WTC11 (cell line): ENCODE results near the gene PHKA2. TPM values are rescaled to one million over a fixed set of nuclear protein-coding genes. Genes with fewer than 3 reads are reported as not detected.

Source experiments
- ATAC-seq: fragments of 200-7000 bp; cut with Tn5 transposase; 2 replicates; pipeline ENCODE4 v1.10.0; 2021; ENCODE audit warnings: mild to moderate bottlenecking, moderate library complexity
- CTCF ChIA-PET: fragments of 300-600 bp; sonication (Branson Sonifier 250); formaldehyde crosslinking; loops from one replicate; lab custom pipeline; 2021; ENCODE audit warnings: antibody characterized with exemption; lab: Charles Lee
- POLR2A ChIA-PET: fragments of 350-600 bp; sonication (Branson Sonifier 250); formaldehyde crosslinking; loops from one replicate; lab custom pipeline; 2021; ENCODE audit warnings: antibody characterized with exemption; lab: Charles Lee
- DNase-seq: peaks from one replicate; pipeline ENCODE4 v3.0.0; 2021; ENCODE audit warnings: low spot score
- H3K27ac Mint-ChIP-seq: 2 replicates; pipeline ENCODE4 v1.8.0; 2021; ENCODE audit warnings: mixed read lengths
- H3K27me3 Mint-ChIP-seq: 2 replicates; pipeline ENCODE4 v1.8.0; 2021; ENCODE audit warnings: low read depth, mild to moderate bottlenecking, moderate library complexity, mixed read lengths
- H3K36me3 Mint-ChIP-seq: 2 replicates; pipeline ENCODE4 v1.8.0; 2021; ENCODE audit warnings: mixed read lengths
- H3K4me1 Mint-ChIP-seq: 2 replicates; pipeline ENCODE4 v1.8.0; 2022; ENCODE audit warnings: mixed read lengths
- H3K4me3 Mint-ChIP-seq: 2 replicates; pipeline ENCODE4 v1.8.0; 2021; ENCODE audit warnings: mild to moderate bottlenecking, moderate library complexity, mixed read lengths
- H3K9me3 Mint-ChIP-seq: 2 replicates; pipeline ENCODE4 v1.8.0; 2021; ENCODE audit warnings: mixed read lengths
- AFF4 ChIP-seq: sonication (generic); formaldehyde crosslinking; IDR thresholded peaks from 2 replicates; pipeline ENCODE4 v1.8.1; 2023; ENCODE audit warnings: mild to moderate bottlenecking, missing genetic modification reagents, borderline replicate concordance
- CBFB ChIP-seq: sonication (generic); formaldehyde crosslinking; IDR thresholded peaks from 2 replicates; pipeline ENCODE4 v1.8.1; 2022; ENCODE audit warnings: mild to moderate bottlenecking, low read depth, missing genetic modification reagents
- E2F4 ChIP-seq: sonication (generic); formaldehyde crosslinking; IDR thresholded peaks from 2 replicates; pipeline ENCODE4 v1.8.1; 2022; ENCODE audit warnings: low read depth, mild to moderate bottlenecking, moderate library complexity, missing genetic modification reagents, borderline replicate concordance
- GTF2I ChIP-seq: fragments of 250-450 bp; sonication (Bioruptor Pico); conservative IDR thresholded peaks from 2 replicates; pipeline ENCODE4 v1.4.0; 2021; ENCODE audit warnings: mild to moderate bottlenecking
- HMGA2 ChIP-seq: fragments of 250-450 bp; sonication (Bioruptor Pico); IDR thresholded peaks from 2 replicates; pipeline ENCODE4 v1.4.0; 2021; ENCODE audit warnings: mild to moderate bottlenecking, moderate library complexity
- IRF2 ChIP-seq: sonication (generic); formaldehyde crosslinking; IDR thresholded peaks from 2 replicates; pipeline ENCODE4 v1.8.0; 2022; ENCODE audit warnings: low read depth, missing genetic modification reagents, borderline replicate concordance
- MAX ChIP-seq: sonication (generic); formaldehyde crosslinking; IDR thresholded peaks from 2 replicates; pipeline ENCODE4 v1.8.0; 2022; ENCODE audit warnings: mild to moderate bottlenecking, missing genetic modification reagents
- NFATC4 ChIP-seq: fragments of 250-450 bp; sonication (Bioruptor Pico); IDR thresholded peaks from 2 replicates; pipeline ENCODE4 v1.9.0; 2021; ENCODE audit warnings: mild to moderate bottlenecking
- NR1H2 ChIP-seq: sonication (generic); formaldehyde crosslinking; IDR thresholded peaks from 2 replicates; pipeline ENCODE4 v1.9.0; 2021; ENCODE audit warnings: mild to moderate bottlenecking, moderate library complexity, missing genetic modification reagents
- NR2C2 ChIP-seq: sonication (generic); formaldehyde crosslinking; IDR thresholded peaks from 2 replicates; pipeline ENCODE4 v1.8.0; 2022; ENCODE audit warnings: mild to moderate bottlenecking, missing genetic modification reagents
- NR3C1 ChIP-seq: sonication (generic); formaldehyde crosslinking; conservative IDR thresholded peaks from 2 replicates; pipeline ENCODE4 v1.8.1; 2023; ENCODE audit warnings: low read depth, mild to moderate bottlenecking, missing genetic modification reagents
- RORB ChIP-seq: fragments of 250-450 bp; sonication (Bioruptor Pico); IDR thresholded peaks from 2 replicates; pipeline ENCODE4 v1.9.0; 2021; ENCODE audit warnings: mild to moderate bottlenecking
- SOX15 ChIP-seq: fragments of 250-450 bp; sonication (Bioruptor Pico); IDR thresholded peaks from 2 replicates; pipeline ENCODE4 v1.9.0; 2021; ENCODE audit warnings: mild to moderate bottlenecking
- SP1 ChIP-seq: sonication (generic); formaldehyde crosslinking; conservative IDR thresholded peaks from 2 replicates; pipeline ENCODE4 v1.8.1; 2022; ENCODE audit warnings: missing genetic modification reagents
- TEAD4 ChIP-seq: sonication (generic); formaldehyde crosslinking; IDR thresholded peaks from 2 replicates; pipeline ENCODE4 v1.8.0; 2022; ENCODE audit warnings: mild to moderate bottlenecking, missing genetic modification reagents
- ZBTB21 ChIP-seq: sonication (generic); formaldehyde crosslinking; IDR thresholded peaks from 2 replicates; pipeline ENCODE4 v1.8.1; 2023; ENCODE audit warnings: mild to moderate bottlenecking, missing genetic modification reagents, borderline replicate concordance
- ZMAT4 ChIP-seq: fragments of 250-450 bp; sonication (Bioruptor Pico); IDR thresholded peaks from 2 replicates; pipeline ENCODE4 v1.9.0; 2021; ENCODE audit warnings: mild to moderate bottlenecking
- ZNF232 ChIP-seq: sonication (generic); formaldehyde crosslinking; IDR thresholded peaks from 2 replicates; pipeline ENCODE4 v1.8.0; 2022; ENCODE audit warnings: mild to moderate bottlenecking, missing genetic modification reagents
- ZNF416 ChIP-seq: fragments of 250-450 bp; sonication (Bioruptor Pico); IDR thresholded peaks from 2 replicates; pipeline ENCODE4 v1.9.0; 2021; ENCODE audit warnings: mild to moderate bottlenecking, inconsistent platforms
- ZNF532 ChIP-seq: fragments of 250-450 bp; sonication (Bioruptor Pico); IDR thresholded peaks from 2 replicates; pipeline ENCODE4 v1.9.0; 2021; ENCODE audit warnings: mild to moderate bottlenecking, borderline replicate concordance
- total RNA-seq: library from RNA; stranded (reverse); gene quantifications from 3 replicates; pipeline ENCODE4 v1.2.3, GENCODE V29; 2021

PHKA2 gene
- total RNA-seq, 1 experiment from 2014 or later, result 23.8 TPM

- no peak for TF ChIP-seq AFF4 (CRISPR knock-in tag)
- TF ChIP-seq NR1H2 (CRISPR knock-in tag), result no peak
- no peak for TF ChIP-seq TEAD4
These were observed 13.4 kb downstream of the PHKA2 start (continued) for GRCh38 chrX:18970465-18970864.

GRCh38 chrX:18966624-18967023, 17.3 kb downstream of the PHKA2 start:
- no peak overlapping the region for H3K4me3 Mint-ChIP-seq
- H3K27me3 Mint-ChIP-seq, result no peaks in the 10 kb centered on the region
- ATAC-seq (no peak), DNase-seq (no peak)
- CTCF ChIA-PET, result no interaction called here
- POLR2A ChIA-PET, result interaction anchor here (0.6 kb wide), 1 partner anchor 457 kb away, joined by 3 read pairs; no protein-coding TSS in a partner anchor
- H3K27ac Mint-ChIP-seq, result no peak overlapping the region
- H3K36me3 Mint-ChIP-seq, result no peaks in the 10 kb centered on the region; the same call in 1 of the 2 replicates
- peaks cover 6% of the 10 kb centered on the region for H3K9me3 Mint-ChIP-seq
- H3K4me1 Mint-ChIP-seq, result peaks cover 7% of the 10 kb centered on the region
- no peak for TF ChIP-seq ZMAT4
- no peak for TF ChIP-seq GTF2I (CRISPR knock-in tag)
- TF ChIP-seq HMGA2 (CRISPR knock-in tag), result no peak
- no peak for TF ChIP-seq E2F4 (CRISPR knock-in tag)
- TF ChIP-seq MAX (CRISPR knock-in tag), result no peak
- no peak for TF ChIP-seq ZBTB21
- no peak for TF ChIP-seq ZNF532
- TF ChIP-seq NR3C1, result no peak
- no peak for TF ChIP-seq NR2C2 (CRISPR knock-in tag)

GRCh38 chrX:18964901-18965300, 19.0 kb downstream of the PHKA2 start:
- no peak overlapping the region for H3K27ac Mint-ChIP-seq
- no peaks in the 10 kb centered on the region for H3K9me3 Mint-ChIP-seq
- TF ChIP-seq ZNF532, result no peak
- no peak for TF ChIP-seq IRF2 (CRISPR knock-in tag)
- TF ChIP-seq ZNF232 (CRISPR knock-in tag), result no peak
- no peak for TF ChIP-seq MAX (CRISPR knock-in tag)
- TF ChIP-seq SOX15 (CRISPR knock-in tag), result no peak
- no peak for TF ChIP-seq NFATC4 (CRISPR knock-in tag)
- TF ChIP-seq ZNF416 (CRISPR knock-in tag), result no peak
- TF ChIP-seq SP1 (CRISPR knock-in tag), result no peak
- no peak for TF ChIP-seq HMGA2 (CRISPR knock-in tag)
- TF ChIP-seq RORB (CRISPR knock-in tag), result no peak
- no peak for TF ChIP-seq CBFB (CRISPR knock-in tag)
- no peaks in the 10 kb centered on the region for H3K36me3 Mint-ChIP-seq
- H3K4me1 Mint-ChIP-seq, result peaks cover 17% of the 10 kb centered on the region
- DNase-seq, result no peak
- H3K27me3 Mint-ChIP-seq, result no peaks in the 10 kb centered on the region
- no peak overlapping the region for H3K4me3 Mint-ChIP-seq
- CTCF ChIA-PET, result no interaction called here
- ATAC-seq, result no peak
- POLR2A ChIA-PET, result no interaction called here
